NCI-H128 (cell line): ENCODE data around the gene STAMBP.
"Not testable (repeated sequence)": the region's sequence is repeated elsewhere in the genome, so short reads cannot be mapped to it uniquely, and the experiment has no call there.

Experiments used
- DNase-seq: peaks from one replicate; lab custom pipeline; 2025; ENCODE audit not compliant: unreplicated experiment; lab: John Stamatoyannopoulos, UW

STAMBP gene

DNA sequence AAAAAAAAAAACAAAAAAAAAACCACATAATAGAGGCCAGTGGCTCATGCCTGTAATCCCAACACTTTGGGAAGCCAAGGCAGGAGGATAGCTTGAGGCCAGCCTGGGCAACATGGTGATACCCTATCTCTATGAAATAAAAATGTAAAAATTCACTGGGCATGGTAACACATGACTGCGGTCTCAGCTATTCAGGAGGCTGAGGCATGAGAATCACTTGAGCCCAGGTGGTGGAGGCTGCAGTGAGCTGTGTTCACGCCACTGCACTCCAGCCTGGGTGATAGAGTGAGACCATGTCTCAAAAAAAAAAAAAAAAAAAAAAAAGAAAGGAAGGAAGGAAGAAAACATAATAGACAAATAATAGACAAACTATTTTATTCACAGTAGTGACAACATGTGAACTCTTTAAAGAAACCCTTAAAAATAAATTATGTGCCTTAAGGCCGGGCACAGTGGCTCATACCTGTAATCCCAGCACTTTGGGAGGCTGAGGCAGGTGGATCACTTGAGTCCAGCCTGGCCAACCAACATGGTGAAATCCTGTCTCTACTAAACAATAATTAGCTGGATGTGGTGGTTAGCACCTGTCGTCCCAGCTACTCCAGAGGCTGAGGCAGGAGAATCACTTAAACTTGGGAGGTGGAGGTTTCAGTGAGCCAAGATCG, 75.3 kb downstream of the STAMBP start:
- not testable (repeated sequence) for DNase-seq

DNA sequence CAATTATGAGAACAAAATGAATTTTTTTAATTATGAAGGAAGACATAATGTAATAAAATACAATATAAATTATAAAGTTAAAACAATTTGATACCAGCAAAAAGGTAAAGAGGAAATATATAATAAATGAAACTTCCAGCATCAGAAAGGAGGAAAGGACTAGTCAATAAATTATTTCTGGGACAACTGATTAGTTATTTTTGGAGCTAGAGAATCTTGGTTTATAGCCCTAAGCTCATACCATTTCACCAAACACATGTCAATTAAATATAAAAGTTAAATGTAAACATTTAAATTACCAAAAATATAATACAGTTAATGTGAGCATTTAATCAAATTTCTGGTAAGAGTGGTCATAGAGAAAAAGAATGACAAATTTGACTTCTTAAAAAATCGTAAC, 76.2 kb downstream of the STAMBP start:
- DNase-seq: no peak

DNA sequence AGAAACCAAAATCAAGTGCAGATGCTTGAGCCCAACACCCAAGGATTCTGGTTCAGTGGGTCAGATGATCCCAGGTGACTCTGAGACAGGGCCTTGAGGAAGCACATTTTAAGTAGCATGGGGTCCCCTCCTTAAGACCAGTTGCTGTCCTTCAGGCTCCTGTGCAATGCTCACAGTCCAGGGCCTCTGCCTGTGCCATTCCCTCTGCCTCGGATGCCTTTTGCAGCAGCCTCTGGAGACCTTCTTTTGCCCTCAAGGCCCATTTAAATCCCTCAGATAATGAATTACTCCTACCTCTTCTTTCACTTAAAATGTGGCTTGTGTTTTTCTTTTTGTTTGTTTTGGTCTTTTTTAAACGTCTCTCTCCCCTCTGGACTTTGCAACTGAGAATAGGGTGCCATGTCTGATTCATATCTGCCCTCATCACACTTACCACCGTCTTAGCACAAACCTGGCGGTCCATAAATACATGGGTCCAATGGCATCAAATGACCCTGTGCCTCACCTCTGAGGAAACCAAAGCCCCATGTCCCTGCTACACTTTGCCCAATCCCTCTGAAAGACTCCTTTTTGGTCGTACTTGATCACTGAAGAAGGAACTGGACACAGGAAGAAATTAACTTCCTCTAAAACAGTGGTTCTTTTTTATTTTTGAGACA, 78.2 kb downstream of the STAMBP start:
- DNase-seq: no peak

DNA sequence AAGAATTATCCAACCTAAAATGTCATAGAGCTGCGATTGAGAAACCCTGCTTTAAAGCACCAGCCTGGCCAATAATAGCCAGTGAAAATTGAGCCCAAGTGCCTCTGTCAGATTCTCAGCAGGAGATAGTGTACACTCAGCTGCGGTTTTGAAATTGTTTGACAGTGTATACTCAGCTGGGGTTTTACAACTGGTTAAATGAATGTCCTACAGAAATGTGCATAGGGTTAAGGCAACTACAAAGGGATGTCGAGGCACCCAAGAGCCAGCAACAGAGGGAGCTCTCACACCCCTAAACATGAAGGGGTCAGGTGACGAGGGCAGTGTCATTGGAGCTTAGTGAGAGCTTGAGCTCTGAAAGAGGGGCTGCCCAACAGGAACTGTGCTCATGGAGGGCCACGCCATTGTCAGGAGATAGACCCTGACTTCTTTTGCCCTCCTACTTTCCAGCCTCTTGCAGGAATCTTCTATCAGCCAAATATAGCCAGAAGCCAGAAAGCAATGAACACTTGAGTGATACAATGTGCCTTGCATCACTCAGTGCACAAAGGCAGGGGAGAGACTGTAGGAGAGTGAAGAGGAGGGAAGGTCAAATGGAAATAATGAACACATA, 79.2 kb downstream of the STAMBP start:
- DNase-seq: peak; percentile 26

DNA sequence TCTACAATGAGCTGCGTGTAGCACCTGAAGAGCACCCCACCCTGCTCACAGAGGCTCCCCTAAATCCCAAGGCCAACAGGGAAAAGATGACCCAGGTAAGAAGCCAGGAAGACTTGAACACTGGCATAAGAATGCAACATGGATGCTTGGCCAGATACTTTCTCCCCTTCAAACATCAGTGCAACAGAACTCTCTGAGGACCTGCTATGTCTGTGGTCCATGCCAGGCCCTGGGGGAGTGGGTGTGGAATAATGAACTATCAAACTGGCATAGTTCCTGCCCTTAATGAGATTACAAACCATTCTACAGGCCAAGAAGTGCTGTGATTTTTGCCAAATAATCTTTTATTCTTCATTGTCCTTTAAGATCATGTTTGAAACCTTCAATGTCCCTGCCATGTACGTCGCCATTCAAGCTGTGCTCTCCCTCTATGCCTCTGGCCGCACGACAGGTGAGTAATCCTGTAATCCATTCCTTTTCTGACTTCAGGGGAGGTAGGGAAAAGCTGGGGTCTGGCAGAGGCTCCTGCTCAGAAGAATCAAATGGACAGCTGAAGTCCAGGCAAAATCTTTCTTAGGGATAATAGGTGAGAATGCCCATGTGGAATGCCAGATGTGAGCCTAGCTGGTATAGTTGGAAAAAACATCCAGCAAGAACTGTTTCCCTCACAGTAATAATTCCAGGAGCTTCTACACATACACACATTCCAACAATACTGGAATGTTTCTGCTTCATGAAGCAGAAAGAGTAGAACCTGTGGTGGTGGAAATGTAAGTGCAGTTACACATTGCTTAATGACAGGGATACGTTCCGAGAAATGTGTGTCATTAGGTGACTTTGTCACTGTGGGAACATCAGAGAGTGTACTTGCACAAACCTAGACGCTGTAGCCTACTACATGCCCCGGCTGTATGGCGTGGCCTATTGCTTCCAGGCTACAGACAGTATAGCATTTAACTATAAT, 80.2 kb downstream of the STAMBP start:
- no peak for DNase-seq

DNA sequence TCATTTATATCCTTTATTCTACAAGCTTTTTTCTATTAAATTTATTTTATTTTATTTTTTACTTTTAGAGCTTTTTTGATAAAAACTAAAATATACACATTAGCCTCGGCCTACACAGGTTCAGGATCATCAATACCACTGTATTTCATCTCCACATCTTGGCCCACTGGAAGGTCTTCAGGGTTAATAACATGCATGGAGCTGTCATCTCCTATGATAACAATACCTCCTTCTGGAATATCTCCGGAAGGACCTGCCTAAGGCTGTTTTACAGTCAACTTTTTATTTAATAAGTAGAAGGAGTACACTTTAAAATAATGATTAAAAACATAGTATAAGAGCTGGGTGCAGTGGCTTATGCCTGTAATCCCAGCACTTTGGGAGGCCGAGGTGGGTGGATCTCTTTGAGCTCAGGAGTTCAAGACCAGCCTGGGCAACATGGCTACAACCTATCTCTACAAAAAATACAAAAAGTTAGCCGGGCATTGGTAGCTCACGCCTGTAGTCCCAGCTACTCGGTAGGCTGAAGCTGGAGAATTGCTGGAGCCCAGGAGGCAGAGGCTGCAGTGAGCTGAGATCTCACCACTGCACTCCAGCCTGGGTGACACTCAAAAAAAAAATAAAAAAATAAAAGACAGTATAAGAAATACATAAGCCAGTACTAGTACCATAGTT, 82.2 kb downstream of the STAMBP start:
- DNase-seq: no peak

DNA sequence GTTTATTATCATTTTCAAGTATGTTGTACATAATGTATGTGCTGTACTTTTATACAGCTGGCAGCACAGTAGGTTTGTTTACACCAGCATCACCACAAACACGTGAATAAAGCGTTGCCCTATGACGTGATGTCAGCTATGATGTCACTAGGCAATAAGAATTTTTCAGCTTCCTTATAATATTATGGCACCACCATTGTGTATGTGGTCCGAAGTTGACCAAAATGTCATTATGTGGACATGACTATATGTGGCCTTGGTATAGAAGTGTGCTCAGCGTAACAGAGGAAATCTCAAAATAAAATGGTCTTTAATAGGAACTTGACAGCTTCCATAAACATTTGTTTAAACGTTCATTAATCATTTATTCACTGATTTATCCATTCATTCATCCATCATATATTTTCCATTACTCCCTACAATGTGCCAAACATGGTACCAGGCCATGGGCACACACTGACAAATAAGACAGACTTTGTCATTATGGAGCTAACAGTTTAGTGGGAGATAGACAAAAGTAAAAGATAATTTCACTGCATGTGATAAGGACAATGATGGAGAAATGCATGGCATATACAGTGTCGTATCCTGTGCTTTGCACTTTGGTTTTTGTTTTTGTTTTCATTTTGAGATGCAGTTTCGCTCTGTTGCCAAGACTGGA, 82.9 kb downstream of the STAMBP start:
- no peak for DNase-seq

DNA sequence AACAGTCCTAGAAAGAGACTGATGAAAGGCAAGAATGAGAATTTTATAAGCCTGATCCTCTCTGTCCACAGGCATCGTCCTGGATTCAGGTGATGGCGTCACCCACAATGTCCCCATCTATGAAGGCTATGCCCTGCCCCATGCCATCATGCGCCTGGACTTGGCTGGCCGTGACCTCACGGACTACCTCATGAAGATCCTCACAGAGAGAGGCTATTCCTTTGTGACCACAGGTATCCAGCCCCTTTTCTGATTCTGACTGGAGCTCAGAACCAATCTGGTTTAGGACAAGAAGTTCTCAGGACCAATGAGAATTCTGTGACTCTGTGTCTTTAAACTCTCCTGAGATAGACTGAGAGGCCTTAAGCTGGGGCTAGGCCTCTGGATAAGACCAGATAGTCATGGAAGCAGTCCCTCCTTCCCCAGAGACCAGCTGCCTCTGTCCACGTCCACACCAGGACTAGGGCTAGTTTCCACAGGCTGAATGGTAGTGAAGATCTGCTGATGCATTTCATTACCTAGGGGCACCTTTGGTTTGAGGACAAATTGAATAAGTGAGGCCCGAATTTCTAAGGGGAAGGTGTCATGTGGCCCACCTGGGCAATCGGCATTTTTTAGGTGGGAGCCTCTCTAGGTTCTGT, 84.8 kb downstream of the STAMBP start:
- DNase-seq: no peak

DNA sequence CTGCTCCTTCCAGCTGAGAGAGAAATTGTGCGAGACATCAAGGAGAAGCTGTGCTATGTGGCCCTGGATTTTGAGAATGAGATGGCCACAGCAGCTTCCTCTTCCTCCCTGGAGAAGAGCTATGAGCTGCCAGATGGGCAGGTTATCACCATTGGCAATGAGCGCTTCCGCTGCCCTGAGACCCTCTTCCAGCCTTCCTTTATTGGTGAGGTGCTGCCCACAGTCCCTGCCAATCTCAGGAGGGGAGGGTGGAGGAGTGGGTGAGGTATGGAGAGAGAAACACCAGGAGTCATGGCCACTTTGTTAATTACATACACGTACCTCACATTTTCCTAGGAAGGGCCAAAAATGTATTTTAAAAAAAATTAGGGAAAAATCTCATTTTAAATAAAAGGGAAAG, 85.9 kb downstream of the STAMBP start:
- DNase-seq: no peak

DNA sequence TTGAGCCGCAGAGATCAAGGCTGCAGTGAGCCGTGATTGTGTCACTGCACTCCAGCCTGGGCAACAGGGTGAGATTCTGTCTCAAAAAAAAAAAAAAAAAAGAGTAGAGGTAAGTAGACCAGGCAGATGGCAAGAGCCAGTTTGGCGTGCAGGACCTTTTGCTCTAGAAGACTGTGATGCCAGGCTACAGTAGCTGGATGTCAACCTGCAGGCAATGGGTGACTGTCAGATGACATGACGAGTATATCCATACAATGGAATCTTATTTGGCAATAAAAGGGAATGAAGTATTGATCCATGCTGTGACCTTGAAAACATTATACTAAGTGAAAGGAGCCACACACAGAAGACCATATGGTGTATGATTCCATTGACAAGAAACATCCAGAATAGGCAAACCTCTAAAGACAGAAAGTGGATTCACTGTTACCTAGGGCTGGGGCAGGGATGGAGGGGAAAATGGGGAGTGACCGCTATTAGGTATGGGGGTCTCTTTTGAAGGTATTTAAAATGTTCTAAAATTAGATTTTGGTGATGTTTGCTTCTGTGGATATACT, 86.8 kb downstream of the STAMBP start:
- no peak for DNase-seq

DNA sequence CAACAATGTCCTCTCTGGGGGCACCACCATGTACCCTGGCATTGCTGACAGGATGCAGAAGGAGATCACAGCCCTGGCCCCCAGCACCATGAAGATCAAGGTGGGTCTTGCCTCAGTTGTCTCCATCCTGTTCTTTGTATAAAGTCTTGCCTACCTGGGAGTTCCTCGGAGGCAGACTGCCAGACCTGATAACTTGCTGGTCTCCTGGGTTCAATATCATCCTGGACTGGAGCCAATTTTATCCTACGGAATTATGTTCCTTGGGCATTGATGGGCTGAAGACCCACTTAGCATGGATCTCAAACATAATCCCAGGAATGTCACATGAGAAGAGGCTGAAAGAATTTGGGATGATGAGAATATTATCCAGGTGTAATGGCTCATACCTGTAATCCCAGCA, 87.9 kb downstream of the STAMBP start:
- no peak for DNase-seq

DNA sequence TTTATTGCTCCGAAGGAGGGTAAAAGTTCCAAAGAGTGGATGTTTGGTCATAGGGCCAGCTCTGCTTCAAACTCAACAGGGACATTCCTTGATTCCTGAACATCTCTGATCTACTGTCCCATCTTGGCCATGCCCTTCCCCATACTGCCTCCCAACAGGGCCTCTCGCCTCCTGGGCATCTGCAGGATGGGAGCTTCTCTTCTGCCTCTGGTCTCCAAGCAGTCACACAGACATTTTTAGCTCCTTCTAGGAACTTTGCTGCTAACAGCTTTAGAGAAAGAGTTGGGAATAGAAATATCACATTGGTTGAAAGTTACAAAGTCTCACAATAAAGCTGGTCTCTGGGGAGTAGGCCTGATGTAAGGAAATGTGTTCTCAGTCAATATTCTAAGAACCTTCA, 88.5 kb downstream of the STAMBP start:
- no peak for DNase-seq

DNA sequence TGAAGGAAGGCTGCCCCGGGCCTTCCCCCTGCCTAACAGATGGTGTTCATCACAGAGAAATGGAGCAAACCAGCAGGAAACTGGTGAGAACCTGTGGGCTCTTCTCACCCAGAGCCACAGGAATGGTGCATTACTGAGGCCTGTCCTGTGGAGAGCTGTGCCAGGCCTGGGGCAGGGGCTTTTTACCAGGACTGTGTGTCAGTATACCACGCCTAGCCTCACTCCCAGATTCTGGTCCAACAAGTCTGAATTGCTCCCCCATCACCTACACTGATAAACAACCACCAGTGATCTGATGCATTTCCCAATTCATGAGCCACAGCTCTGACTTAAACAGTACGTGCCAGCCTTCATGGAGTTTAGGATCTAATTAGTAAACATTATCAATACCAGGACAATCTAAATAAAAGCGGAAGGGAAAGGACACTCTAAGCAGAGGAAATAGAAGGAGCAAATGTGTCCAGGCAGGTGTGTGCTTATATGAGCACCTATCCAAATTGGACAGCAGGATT, 89.0 kb downstream of the STAMBP start:
- no peak for DNase-seq

DNA sequence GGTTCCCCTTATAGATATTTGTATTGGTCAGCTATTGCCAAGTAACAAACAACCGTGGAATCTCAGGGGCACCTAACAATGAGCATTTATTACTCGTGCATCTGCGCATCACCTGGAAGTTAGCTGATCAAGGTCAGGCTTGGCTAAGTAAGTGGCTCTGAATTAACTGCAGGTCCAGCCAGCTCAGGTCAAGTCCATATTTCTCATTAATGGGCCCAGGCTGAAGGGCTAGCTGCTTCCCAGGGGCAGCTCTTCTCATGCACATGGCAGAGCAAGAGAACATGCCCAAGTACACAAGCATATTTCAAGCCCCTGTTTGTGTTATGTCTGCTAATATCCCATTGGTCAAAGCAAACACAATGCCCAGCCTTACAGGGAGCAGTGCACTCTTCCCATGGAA, 90.1 kb downstream of the STAMBP start:
- no peak for DNase-seq

DNA sequence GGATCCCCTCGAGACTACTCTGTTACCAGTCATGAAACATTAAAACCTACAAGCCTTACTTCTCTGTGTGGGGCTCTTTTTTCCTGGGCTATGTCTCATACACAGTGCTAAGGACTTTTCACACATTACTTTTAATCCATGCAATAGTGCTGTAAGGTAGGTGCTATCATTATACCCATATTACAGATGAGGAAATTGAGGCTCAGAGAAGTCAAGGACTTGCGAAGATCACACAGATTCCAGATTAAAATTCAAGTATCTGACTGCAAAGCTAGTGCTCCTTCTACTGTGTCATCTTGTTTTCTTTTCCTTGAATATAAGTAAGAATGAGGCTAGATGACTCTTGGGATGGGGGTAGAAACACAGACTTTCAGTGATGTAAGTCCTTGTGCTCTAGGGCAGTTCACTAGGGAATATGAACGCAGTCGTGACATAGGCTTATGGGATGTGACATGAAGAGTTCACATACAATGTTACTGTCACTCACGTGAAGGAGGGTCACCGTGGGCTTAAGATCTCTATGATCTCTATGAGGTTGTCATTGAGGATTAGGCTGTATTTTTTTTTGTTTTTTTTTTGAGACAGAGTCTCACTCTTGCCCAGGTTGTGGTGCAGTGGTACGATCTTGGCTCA, 91.0 kb downstream of the STAMBP start:
- no peak for DNase-seq

DNA sequence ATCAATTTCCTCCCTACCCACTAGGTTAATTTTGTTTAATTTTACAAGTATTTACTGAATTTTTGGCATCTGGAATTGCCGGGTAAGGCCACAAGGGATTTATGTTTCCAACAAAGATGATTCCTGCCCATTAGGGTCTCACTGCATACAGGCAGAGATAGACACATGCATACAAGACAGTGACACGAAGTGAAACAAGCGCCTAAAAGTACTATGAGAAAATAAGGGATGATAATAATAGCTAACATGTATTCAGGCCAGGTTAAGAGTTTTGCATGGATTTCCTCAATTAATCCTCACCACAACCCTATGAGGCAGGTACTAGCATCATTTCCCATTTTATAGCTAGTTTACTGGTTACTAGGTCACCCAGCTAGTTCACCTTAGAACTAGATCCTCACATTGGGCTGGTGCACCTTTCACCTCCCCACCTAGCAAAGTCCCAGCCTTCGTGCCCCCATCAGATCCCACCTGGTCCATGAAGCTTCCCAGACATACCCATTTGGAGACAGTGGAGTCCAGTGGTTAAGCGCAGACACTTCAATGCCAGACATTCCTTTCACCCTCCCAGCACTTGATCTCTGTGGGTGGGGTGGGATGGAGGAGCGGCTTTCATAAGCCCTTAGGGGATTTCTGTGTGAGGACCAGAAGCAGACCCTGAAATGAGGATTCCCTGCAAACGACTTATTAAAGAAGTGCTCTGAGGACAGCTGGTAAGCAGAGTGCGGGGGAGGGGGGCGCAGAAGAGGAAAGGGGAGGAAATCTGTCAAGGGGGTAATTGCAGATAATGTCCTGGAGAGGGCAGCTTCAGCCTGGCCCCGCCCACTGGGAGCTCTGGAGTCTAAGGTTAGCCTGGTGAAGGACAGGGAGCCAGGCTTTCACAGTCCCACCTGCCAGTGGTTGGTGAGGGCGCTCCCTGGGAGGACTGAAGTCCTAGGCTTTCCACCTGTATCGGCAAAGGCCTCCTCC, 92.1 kb downstream of the STAMBP start:
- no peak for DNase-seq

DNA sequence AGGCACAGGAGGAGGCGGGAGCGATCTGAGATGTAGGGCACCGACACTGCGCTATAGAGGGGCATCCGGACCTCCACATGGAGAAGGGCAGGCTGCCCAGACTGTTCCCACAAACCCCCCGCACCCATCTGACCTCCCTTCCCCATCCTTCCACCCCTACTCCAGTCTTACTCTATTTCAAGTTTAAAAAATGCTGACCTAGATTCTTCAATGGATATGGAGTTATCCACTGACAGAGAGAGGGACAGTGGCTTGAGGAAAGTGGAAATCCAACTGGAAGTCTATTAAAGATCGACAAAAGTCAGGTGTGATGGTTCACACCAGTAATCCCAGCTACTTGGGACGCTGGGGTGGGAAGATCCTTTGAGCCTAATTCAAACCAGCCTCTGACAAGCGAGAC, 92.8 kb downstream of the STAMBP start:
- DNase-seq: no peak

DNA sequence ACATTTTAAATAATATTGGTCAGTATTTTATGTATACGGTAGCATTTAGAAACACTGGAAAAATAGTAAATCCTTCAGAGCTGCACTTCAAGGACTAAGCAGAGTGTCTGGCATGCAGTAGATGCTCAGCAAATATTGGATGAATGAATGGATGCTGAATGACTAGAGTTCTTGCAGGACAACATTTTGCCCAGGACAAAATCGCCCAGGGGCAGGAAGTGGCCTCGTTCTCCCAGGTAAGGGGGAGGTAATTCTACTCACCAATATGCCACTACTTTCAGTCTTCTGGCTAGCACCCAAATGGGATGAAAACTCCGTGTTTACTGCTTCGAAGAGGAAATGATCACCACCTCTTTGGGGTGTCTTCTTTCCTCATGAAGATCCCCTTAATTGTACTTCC, 93.9 kb downstream of the STAMBP start:
- no peak for DNase-seq
